GM23338 (cell line): ENCODE data around the gene NR2E3. TPM values are rescaled to one million over a fixed set of nuclear protein-coding genes. Genes with fewer than 3 reads are reported as not detected.

ENCODE experiments used
- ATAC-seq: fragments of 200-7000 bp; cut with Tn5 transposase; 3 replicates; pipeline ENCODE4 v1.9.1; 2020
- DNase-seq: peaks from one replicate; pipeline ENCODE4 v3.0.0-alpha.2; 2015; ENCODE audit warnings: low spot score
- H2AFZ ChIP-seq: fragments of 200-600 bp; sonication (generic); 2 replicates; pipeline ENCODE4 v1.8.0; 2016; ENCODE audit warnings: antibody characterized with exemption, mild to moderate bottlenecking, moderate library complexity
- H3F3A ChIP-seq: fragments of 200-600 bp; sonication (generic); replicated peaks from 2 replicates; pipeline ENCODE4 v1.8.0; 2017; ENCODE audit warnings: antibody characterized with exemption, mixed run types, low read depth
- H3K27ac ChIP-seq: fragments of 200-600 bp; sonication (generic); 2 replicates; pipeline ENCODE4 v1.6.1; 2016; ENCODE audit warnings: low read depth
- H3K27me3 ChIP-seq: fragments of 200-600 bp; sonication (generic); 2 replicates; pipeline ENCODE4 v1.8.0; 2016; ENCODE audit warnings: mild to moderate bottlenecking, mixed run types, moderate library complexity; ENCODE audit not compliant: insufficient read depth
- H3K36me3 ChIP-seq: fragments of 200-600 bp; sonication (generic); 2 replicates; pipeline ENCODE4 v1.8.0; 2016; ENCODE audit warnings: mild to moderate bottlenecking; ENCODE audit not compliant: insufficient read depth
- H3K4me1 ChIP-seq: fragments of 200-600 bp; sonication (generic); 2 replicates; pipeline ENCODE4 v1.8.0; 2016; ENCODE audit warnings: mild to moderate bottlenecking, moderate library complexity; ENCODE audit not compliant: insufficient read depth
- H3K4me2 ChIP-seq: fragments of 200-600 bp; sonication (generic); 2 replicates; pipeline ENCODE4 v1.7.1; 2017; ENCODE audit warnings: mixed run types
- H3K4me3 ChIP-seq: fragments of 200-600 bp; sonication (generic); 2 replicates; pipeline ENCODE4 v1.6.1; 2016; ENCODE audit warnings: mixed run types
- H3K79me2 ChIP-seq: fragments of 200-600 bp; sonication (generic); replicated peaks from 2 replicates; pipeline ENCODE4 v1.8.0; 2017; ENCODE audit warnings: mild to moderate bottlenecking; ENCODE audit not compliant: insufficient read depth
- H3K9me2 ChIP-seq: fragments of 200-600 bp; sonication (generic); 2 replicates; pipeline ENCODE4 v1.8.0; 2017; ENCODE audit not compliant: insufficient read depth
- H4K20me1 ChIP-seq: fragments of 200-600 bp; sonication (generic); replicated peaks from 2 replicates; pipeline ENCODE4 v1.8.0; 2017; ENCODE audit warnings: mild to moderate bottlenecking; ENCODE audit not compliant: insufficient read depth
- H3K27ac Mint-ChIP-seq: 2 replicates; pipeline ENCODE4 v1.8.0; 2020; ENCODE audit warnings: inconsistent platforms, mild to moderate bottlenecking, moderate library complexity, mixed read lengths
- H3K27me3 Mint-ChIP-seq: 3 replicates; pipeline ENCODE4 v1.8.0; 2022; ENCODE audit warnings: low read depth, mild to moderate bottlenecking, moderate library complexity, mixed read lengths, inconsistent platforms; ENCODE audit not compliant: insufficient read depth, poor library complexity
- H3K36me3 Mint-ChIP-seq: 3 replicates; pipeline ENCODE4 v1.8.0; 2021; ENCODE audit warnings: low read depth, mild to moderate bottlenecking, inconsistent platforms, moderate library complexity, mixed read lengths
- H3K4me1 Mint-ChIP-seq: 3 replicates; pipeline ENCODE4 v1.8.0; 2020; ENCODE audit warnings: mild to moderate bottlenecking, inconsistent platforms, mixed read lengths
- H3K4me3 Mint-ChIP-seq: 3 replicates; pipeline ENCODE4 v1.8.0; 2021; ENCODE audit warnings: moderate library complexity, mild to moderate bottlenecking, inconsistent platforms, mixed read lengths
- H3K9me3 Mint-ChIP-seq: 3 replicates; pipeline ENCODE4 v1.8.0; 2020; ENCODE audit warnings: moderate library complexity, mild to moderate bottlenecking, inconsistent platforms, mixed read lengths
- CREB1 ChIP-seq: fragments of 250-450 bp; sonication (Bioruptor Pico); IDR thresholded peaks from 2 replicates; pipeline ENCODE4 v1.5.0; 2020; ENCODE audit warnings: low read depth, mild to moderate bottlenecking, moderate library complexity
- CTCF ChIP-seq, 2 experiments: fragments of 200-600 bp in 1 of 2; sonication (generic) in 1 of 2; conservative IDR thresholded peaks; 2 replicates each; pipeline versions ENCODE4 v1.5.1 to v1.6.1; 2016 to 2017; ENCODE audit warnings: antibody characterized with exemption in 2 of 2, low read depth in 2 of 2, mild to moderate bottlenecking in 2 of 2, moderate library complexity in 1 of 2
- ETS1 ChIP-seq: IDR thresholded peaks from 2 replicates; pipeline ENCODE4 v1.6.1; 2016; ENCODE audit warnings: antibody characterized with exemption
- EZH2phosphoT487 ChIP-seq: fragments of 200-600 bp; sonication (generic); IDR thresholded peaks from one replicate; pipeline ENCODE4 v1.8.1; 2018; ENCODE audit warnings: antibody characterized with exemption; ENCODE audit not compliant: unreplicated experiment
- NANOG ChIP-seq: IDR thresholded peaks from 2 replicates; pipeline ENCODE4 v1.6.1; 2016; ENCODE audit warnings: antibody characterized with exemption, borderline replicate concordance
- STAT1 ChIP-seq: IDR thresholded peaks from one replicate; pipeline ENCODE4 v1.6.1; 2016; ENCODE audit warnings: antibody characterized with exemption; ENCODE audit not compliant: unreplicated experiment
- ZNF114 ChIP-seq: fragments of 250-450 bp; sonication (Bioruptor Pico); IDR thresholded peaks from 2 replicates; pipeline ENCODE4 v1.5.0; 2020; ENCODE audit warnings: mild to moderate bottlenecking, moderate library complexity
- ZNF331 ChIP-seq: fragments of 250-450 bp; sonication (Bioruptor Pico); IDR thresholded peaks from 2 replicates; pipeline ENCODE4 v1.5.0; 2020; ENCODE audit warnings: low read depth, mild to moderate bottlenecking, moderate library complexity
- ZNF462 ChIP-seq: fragments of 250-450 bp; sonication (Bioruptor Pico); IDR thresholded peaks from 2 replicates; pipeline ENCODE4 v1.5.0; 2020; ENCODE audit warnings: mild to moderate bottlenecking, moderate library complexity
- polyA plus RNA-seq: library from polyadenylated mRNA; unstranded; fragments of >200 nt; fragmentation: Nextera tagmentation; extraction: Ambion mirVana; gene quantifications from 2 replicates; pipeline ENCODE4 v1.2.1, GENCODE V29; 2016
- total RNA-seq: library from RNA; depleted of rRNA; stranded (reverse); fragments of >200 nt; shearing (Covaris generic); gene quantifications from 2 replicates; pipeline ENCODE4 v1.2.3, GENCODE V29; 2014

Gene NR2E3
- total and polyA plus RNA-seq, 2 experiments from 2014 or later = 1.3 to 1.4 TPM

- no peaks in the 10 kb centered on the region for H3K79me2 ChIP-seq
- TF ChIP-seq CTCF (conservative IDR thresholded peaks at IDR 0.05; ENCODE audit: low read depth in 2 of 2) (peak in 1 of 2 experiments; percentile 28; a peak in 2 of 4 replicates), EZH2phosphoT487 (no peak), ZNF114 (CRISPR knock-in tag) (no peak), STAT1 (no peak), NANOG (no peak)
- ATAC-seq (peak; percentile 77), DNase-seq (peak; percentile 31)
- no peaks in the 10 kb centered on the region; the same call in 2 of the 3 replicates for H3K36me3 Mint-ChIP-seq
- no peak overlapping the region for H2AFZ ChIP-seq
- no peak overlapping the region for H3K4me2 ChIP-seq
- H3K27ac ChIP-seq = no peak overlapping the region
- H4K20me1 ChIP-seq = no peaks in the 10 kb centered on the region
- no peaks in the 10 kb centered on the region for H3F3A ChIP-seq
- no peak overlapping the region for H3K4me3 ChIP-seq
- no peaks in the 10 kb centered on the region for H3K4me1 ChIP-seq
- H3K27ac Mint-ChIP-seq = no peak overlapping the region
- H3K36me3 ChIP-seq = no peaks in the 10 kb centered on the region
- H3K9me2 ChIP-seq = no peaks in the 10 kb centered on the region
- no peaks in the 10 kb centered on the region for H3K4me1 Mint-ChIP-seq
- H3K27me3 Mint-ChIP-seq = peaks cover 2% of the 10 kb centered on the region
- H3K4me3 Mint-ChIP-seq = no peak overlapping the region
- no peaks in the 10 kb centered on the region for H3K27me3 ChIP-seq
- no peaks in the 10 kb centered on the region for H3K9me3 Mint-ChIP-seq
Observed at GRCh38 chr15:71841563-71841962, 31.2 kb downstream of the NR2E3 start.

GRCh38 chr15:71844916-71845315 lies 34.6 kb downstream of the NR2E3 start:
- H3K9me2 ChIP-seq = no peaks in the 10 kb centered on the region
- H3K4me3 Mint-ChIP-seq = no peak overlapping the region
- H3K4me1 Mint-ChIP-seq = no peaks in the 10 kb centered on the region
- H3K27ac ChIP-seq = no peak overlapping the region
- peaks cover 4% of the 10 kb centered on the region; the same call in 2 of the 3 replicates for H3K36me3 Mint-ChIP-seq
- H3K4me2 ChIP-seq = no peak overlapping the region
- H2AFZ ChIP-seq = no peak overlapping the region
- ATAC-seq = no peak
- no peaks in the 10 kb centered on the region for H4K20me1 ChIP-seq
- H3K79me2 ChIP-seq = no peaks in the 10 kb centered on the region
- no peaks in the 10 kb centered on the region for H3K27me3 ChIP-seq
- H3K36me3 ChIP-seq = no peaks in the 10 kb centered on the region
- DNase-seq = no peak
- no peaks in the 10 kb centered on the region for H3F3A ChIP-seq
- no peaks in the 10 kb centered on the region for H3K4me1 ChIP-seq
- no peak overlapping the region for H3K4me3 ChIP-seq
- no peak overlapping the region for H3K27ac Mint-ChIP-seq
- no peaks in the 10 kb centered on the region for H3K9me3 Mint-ChIP-seq
- H3K27me3 Mint-ChIP-seq = peaks cover 2% of the 10 kb centered on the region
- TF ChIP-seq CREB1 (no peak), CTCF (conservative IDR thresholded peaks at IDR 0.05; ENCODE audit: low read depth in 2 of 2) (no peak), ZNF462 (no peak), ZNF331 (CRISPR knock-in tag) (no peak), ETS1 (no peak), EZH2phosphoT487 (no peak), NANOG (no peak)
